ENCODE data around the gene SLAMF9. TPM values are rescaled to one million over a fixed set of nuclear protein-coding genes. Genes with fewer than 3 reads are reported as not detected.

Gene SLAMF9
- total RNA-seq, 1 experiment from 2014 or later, result not detected

- no peak overlapping the region for H3K14ac ChIP-seq (ENCODE audit: insufficient read depth, low read length)
Observed at GRCh38 chr1:159990005-159990404, 36.0 kb upstream of the SLAMF9 start.

More at GRCh38 chr1:159990005-159990404, 36.0 kb upstream of the SLAMF9 start:
- Histone ChIP-seq H2BK5ac (ENCODE audit: insufficient read length, low read length) (no peak overlapping the region), H3K4me2 (ENCODE audit: insufficient read depth, insufficient read length, low read length) (no peak overlapping the region), H3K18ac (ENCODE audit: insufficient read length, low read depth, low read length) (no peak overlapping the region), H2BK15ac (ENCODE audit: low read depth, low read length) (no peak overlapping the region), H4K5ac (ENCODE audit: insufficient read length, low read depth, low read length) (no peak overlapping the region), H2AFZ (ENCODE audit: low read length) (no peak overlapping the region), H3K4me1 (ENCODE audit: insufficient read depth, low read length) (peaks cover 2% of the 10 kb centered on the region; the same call in 1 of the 2 replicates), H3K79me1 (ENCODE audit: insufficient read depth, low read depth, low read length, poor library complexity, severe bottlenecking) (no peaks in the 10 kb centered on the region), H3K9me3 (ENCODE audit: control insufficient read depth, low read depth, low read length) (no peaks in the 10 kb centered on the region), H3K79me2 (ENCODE audit: insufficient read depth, low read length) (no peaks in the 10 kb centered on the region), H4K91ac (ENCODE audit: insufficient read length, low read depth, low read length) (no peak overlapping the region), H3K23ac (ENCODE audit: insufficient read length, low read depth, low read length) (no peak overlapping the region), H4K20me1 (ENCODE audit: control insufficient read depth, insufficient read depth, insufficient read length) (no peaks in the 10 kb centered on the region), H3K56ac (ENCODE audit: insufficient read length, low read depth, low read length) (no peak overlapping the region), H3K9ac (ENCODE audit: extremely low read depth, insufficient read length, low read length) (no peak overlapping the region), H3K4ac (ENCODE audit: low read depth, low read length) (no peak overlapping the region), H3K27ac (ENCODE audit: insufficient read length, low read depth, low read length) (no peak overlapping the region), H2AK5ac (ENCODE audit: insufficient read length, low read length) (no peak overlapping the region), H2BK120ac (ENCODE audit: low read depth, low read length, poor library complexity, severe bottlenecking) (no peak overlapping the region), H3K23me2 (ENCODE audit: insufficient read length, low read depth, low read length, poor library complexity, severe bottlenecking) (no peaks in the 10 kb centered on the region), H2BK20ac (ENCODE audit: low read depth, low read length, poor library complexity, severe bottlenecking) (no peak overlapping the region), H2BK12ac (ENCODE audit: insufficient read length, low read depth, low read length) (no peak overlapping the region), H4K8ac (replicated peaks; ENCODE audit: insufficient read length, low read depth, low read length) (no peak overlapping the region), H3K27me3 (ENCODE audit: insufficient read depth, low read length) (no peaks in the 10 kb centered on the region), H3T11ph (ENCODE audit: low read length) (no peak overlapping the region)
- H3K4me1 Mint-ChIP-seq, result peaks cover 10 to 12% of the 10 kb centered on the region in 2 experiments; a peak in 3 of 4 replicates
- no CpG with 5 or more reads among the region's 5 CpGs for WGBS (ENCODE audit: extremely low coverage, insufficient read length, low lambda C conversion rate)
- H3K9me3 Mint-ChIP-seq, result no peaks in the 10 kb centered on the region
- TF ChIP-seq CTCF (conservative IDR thresholded peaks at IDR 0.05), result no peak
- no peak overlapping the region for H3K27ac Mint-ChIP-seq
- no peak for DNase-seq
- no peaks in the 10 kb centered on the region for H3K36me3 Mint-ChIP-seq (ENCODE audit: insufficient read depth in 1 of 3, low read depth in 3 of 3)
- no peak overlapping the region for H3K4me3 Mint-ChIP-seq
- peaks cover 1% of the 10 kb centered on the region; the same call in 1 of the 2 replicates for H3K27me3 Mint-ChIP-seq (ENCODE audit: low read depth)

All from H9 (cell line).